ENCODE results near the gene SEMA5B.

Gene SEMA5B

GRCh38 chr3:122945230-122945629, 82.3 kb downstream of the SEMA5B start:
- no peaks in the 10 kb centered on the region for H3K9me3 Mint-ChIP-seq

GRCh38 chr3:122944671-122945161, 82.8 kb downstream of the SEMA5B start:
- no peaks in the 10 kb centered on the region for H3K9me3 Mint-ChIP-seq
- H3K27ac Mint-ChIP-seq: no peak overlapping the region
- no peaks in the 10 kb centered on the region for H3K27me3 Mint-ChIP-seq
- no peak for ATAC-seq
- H3K36me3 Mint-ChIP-seq: no peaks in the 10 kb centered on the region
- no peak overlapping the region for H3K4me3 Mint-ChIP-seq
- H3K4me1 Mint-ChIP-seq: peaks cover 11% of the 10 kb centered on the region

More at GRCh38 chr3:122945230-122945629, 82.3 kb downstream of the SEMA5B start:
- Mint-ChIP-seq H3K36me3 (no peaks in the 10 kb centered on the region), H3K27ac (no peak overlapping the region), H3K4me3 (no peak overlapping the region), H3K27me3 (no peaks in the 10 kb centered on the region), H3K4me1 (peaks cover 11% of the 10 kb centered on the region)
- no peak for ATAC-seq

DNA sequence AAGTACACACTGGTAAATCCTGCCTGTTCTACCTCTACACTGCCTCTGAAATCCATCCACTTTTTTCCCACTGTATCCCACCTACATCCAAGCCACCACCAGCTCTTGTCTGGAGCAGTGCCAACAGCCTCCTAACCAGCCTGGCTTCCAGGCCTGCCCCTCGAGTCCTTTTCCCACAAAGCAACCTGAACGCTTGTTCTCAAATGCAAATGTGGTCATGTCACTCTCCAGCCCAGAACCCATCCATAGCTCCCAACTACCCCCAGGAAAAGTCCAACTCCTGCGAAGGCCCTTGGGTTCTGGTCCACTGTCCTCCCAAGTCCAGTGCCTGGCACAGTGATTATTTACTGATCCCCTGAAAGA, 83.8 kb downstream of the SEMA5B start:
- H3K27ac Mint-ChIP-seq: no peak overlapping the region
- no peak overlapping the region for H3K4me3 Mint-ChIP-seq
- no peaks in the 10 kb centered on the region for H3K27me3 Mint-ChIP-seq
- H3K36me3 Mint-ChIP-seq: no peaks in the 10 kb centered on the region
- peaks cover 11% of the 10 kb centered on the region for H3K4me1 Mint-ChIP-seq
- no peak for ATAC-seq
- no peaks in the 10 kb centered on the region for H3K9me3 Mint-ChIP-seq

DNA sequence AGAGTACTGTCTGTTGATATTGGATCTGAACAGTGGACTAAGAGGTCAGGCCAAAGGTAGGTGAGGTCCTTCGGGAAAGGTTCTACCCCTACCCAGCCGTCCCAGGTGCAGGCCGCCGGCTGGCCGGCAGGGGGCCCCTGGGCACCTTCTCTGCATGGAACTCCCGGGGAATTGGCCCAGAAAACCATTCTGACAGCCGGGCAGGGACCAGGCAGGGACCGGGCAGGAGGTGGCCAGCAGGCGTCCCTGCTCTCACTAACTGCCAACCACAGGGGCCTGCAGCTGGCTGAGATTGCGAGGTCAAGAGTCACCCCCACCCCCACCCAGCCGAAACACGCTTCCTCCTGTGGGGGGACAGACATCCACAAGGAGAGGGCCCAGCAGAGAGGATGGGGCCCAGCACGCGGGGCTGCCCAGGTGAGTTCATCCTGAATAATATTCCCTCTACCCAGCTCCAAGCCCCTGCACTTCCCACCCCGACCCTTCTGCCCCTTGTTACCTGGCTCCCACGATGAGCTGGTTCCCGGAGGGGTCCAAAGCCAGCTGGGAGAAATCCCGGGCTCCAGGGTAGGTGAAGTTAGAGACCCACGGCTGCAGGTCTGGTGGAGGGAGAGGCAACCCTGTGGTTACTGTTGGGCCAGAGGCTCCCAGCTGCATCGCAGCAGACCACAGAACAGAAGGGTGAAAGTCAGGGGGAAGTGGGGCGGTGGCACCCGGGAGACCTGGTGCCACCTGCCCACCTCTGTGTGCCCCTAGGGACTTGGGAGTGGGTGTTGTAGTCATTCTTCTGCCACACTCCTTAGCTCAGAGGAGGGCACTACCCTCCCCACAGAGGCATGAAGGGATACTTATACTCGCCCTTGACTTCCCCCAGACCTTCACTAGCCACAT, 84.4 kb downstream of the SEMA5B start:
- Mint-ChIP-seq H3K36me3 (no peaks in the 10 kb centered on the region), H3K27me3 (no peaks in the 10 kb centered on the region), H3K27ac (no peak overlapping the region), H3K4me1 (peaks cover 11% of the 10 kb centered on the region), H3K4me3 (no peak overlapping the region), H3K9me3 (no peaks in the 10 kb centered on the region)
- peak; percentile 57 for ATAC-seq

- Mint-ChIP-seq H3K27ac (no peak overlapping the region), H3K36me3 (no peaks in the 10 kb centered on the region), H3K9me3 (no peaks in the 10 kb centered on the region), H3K27me3 (no peaks in the 10 kb centered on the region), H3K4me3 (no peak overlapping the region), H3K4me1 (peaks cover 11% of the 10 kb centered on the region)
- no peak for ATAC-seq
Measured at GRCh38 chr3:122942239-122942638, 85.3 kb downstream of the SEMA5B start.

- no peak for ATAC-seq
- Mint-ChIP-seq H3K36me3 (no peaks in the 10 kb centered on the region), H3K27ac (no peak overlapping the region), H3K4me1 (peaks cover 11% of the 10 kb centered on the region), H3K9me3 (no peaks in the 10 kb centered on the region), H3K27me3 (no peaks in the 10 kb centered on the region), H3K4me3 (no peak overlapping the region)
Measured at GRCh38 chr3:122941228-122942206, 86.0 kb downstream of the SEMA5B start.

DNA sequence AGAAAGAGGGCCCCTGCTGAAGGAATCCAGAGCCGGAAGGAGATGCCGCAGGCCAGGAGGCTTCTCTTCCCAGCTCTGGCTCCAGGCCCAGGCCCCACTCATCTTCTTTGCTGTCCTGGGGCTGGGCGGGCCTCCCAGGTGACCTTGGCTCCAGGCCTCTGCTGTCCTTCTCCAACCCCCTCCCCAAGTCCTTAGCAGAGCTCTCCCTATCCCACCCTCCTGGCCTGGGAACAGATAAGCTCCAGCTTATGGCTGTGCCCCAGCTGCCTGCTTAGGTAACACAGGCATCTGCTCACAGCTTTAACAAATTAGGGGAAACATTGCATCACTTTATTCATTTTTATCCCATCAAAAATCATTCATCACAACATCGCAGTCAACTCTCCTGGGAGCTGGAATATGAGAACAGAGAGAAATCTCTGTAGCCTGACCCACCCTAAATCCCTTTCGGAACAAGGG, 86.9 kb downstream of the SEMA5B start:
- no peak for ATAC-seq
- Mint-ChIP-seq H3K4me3 (no peak overlapping the region), H3K27me3 (peaks cover 7% of the 10 kb centered on the region), H3K4me1 (peaks cover 11% of the 10 kb centered on the region), H3K27ac (no peak overlapping the region), H3K9me3 (no peaks in the 10 kb centered on the region), H3K36me3 (no peaks in the 10 kb centered on the region)

DNA sequence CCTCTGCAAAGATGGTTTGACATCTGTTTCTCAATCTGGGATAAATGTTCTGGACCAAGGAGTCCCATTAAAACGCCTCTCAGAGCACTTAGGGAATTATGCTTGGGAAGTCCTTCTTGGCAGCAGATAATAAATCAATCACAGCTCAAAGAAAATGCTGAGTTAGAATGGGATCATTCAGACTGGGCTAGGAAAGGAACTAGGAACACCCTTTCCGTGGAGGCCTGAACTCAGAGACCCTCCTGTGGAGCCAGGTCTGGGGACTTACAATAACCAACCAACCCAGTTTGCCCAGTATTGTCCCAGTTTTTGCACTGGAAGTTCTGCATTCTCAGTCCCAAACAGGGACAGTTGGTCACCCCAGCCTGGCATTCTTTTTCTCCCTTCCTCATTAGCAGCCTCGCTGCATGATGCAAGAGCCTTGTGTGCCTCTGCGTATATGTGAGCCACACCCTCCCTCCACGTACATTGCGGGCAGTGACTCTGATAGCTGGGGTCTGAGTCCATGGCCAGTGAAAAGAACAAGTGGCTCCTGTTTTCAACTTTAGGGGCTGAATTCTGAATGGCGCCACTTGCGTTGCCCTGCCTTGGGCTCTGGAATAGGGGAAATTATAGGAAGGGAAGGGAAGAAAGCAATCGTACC, 88.7 kb downstream of the SEMA5B start:
- peaks cover 9% of the 10 kb centered on the region for H3K27me3 Mint-ChIP-seq
- H3K4me3 Mint-ChIP-seq: no peak overlapping the region
- no peak for ATAC-seq
- no peak overlapping the region for H3K27ac Mint-ChIP-seq
- H3K36me3 Mint-ChIP-seq: no peaks in the 10 kb centered on the region
- H3K9me3 Mint-ChIP-seq: no peaks in the 10 kb centered on the region
- peaks cover 5% of the 10 kb centered on the region for H3K4me1 Mint-ChIP-seq

DNA sequence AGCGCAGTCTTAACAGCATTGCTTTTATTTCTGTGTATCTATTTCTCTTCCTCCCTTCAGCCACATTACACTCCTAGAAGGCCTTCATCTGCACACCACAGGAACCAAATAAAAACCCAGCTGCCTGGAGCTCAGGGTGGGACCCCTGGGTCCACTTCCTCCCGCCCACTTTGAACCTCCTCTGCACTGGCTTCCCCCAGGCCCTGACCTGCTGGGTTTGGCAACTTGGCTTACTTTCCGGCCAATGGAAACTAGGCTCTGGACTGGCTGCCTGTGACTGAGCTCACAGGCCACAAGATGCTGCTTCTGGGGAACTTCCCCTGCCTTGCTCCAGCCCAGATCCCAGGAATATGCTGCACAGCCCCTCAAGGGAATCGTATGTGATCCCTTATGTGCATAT, 89.8 kb downstream of the SEMA5B start:
- no peak for ATAC-seq
- no peaks in the 10 kb centered on the region for H3K36me3 Mint-ChIP-seq
- peaks cover 16% of the 10 kb centered on the region for H3K27me3 Mint-ChIP-seq
- no peaks in the 10 kb centered on the region for H3K9me3 Mint-ChIP-seq
- H3K4me1 Mint-ChIP-seq: no peaks in the 10 kb centered on the region
- H3K27ac Mint-ChIP-seq: no peak overlapping the region
- H3K4me3 Mint-ChIP-seq: no peak overlapping the region

DNA sequence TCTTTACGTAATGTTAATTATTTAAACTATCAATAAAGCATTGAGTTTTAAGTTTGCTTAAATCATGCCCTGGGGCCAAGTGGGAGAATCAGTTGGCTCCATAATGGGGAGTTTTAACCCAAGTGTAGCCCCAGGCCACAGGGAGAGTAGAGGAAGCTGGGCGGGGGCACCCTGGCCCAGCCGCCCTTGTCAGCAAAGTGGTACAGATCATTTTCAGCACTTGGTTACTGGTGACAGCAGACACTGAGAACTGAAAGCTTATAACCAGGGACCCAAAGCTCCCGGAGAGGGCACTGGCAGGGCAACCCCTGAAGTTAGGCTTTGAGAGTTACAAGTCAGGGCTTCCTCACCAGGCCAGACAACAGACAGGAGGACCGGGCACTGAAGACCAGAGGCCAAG, 90.6 kb downstream of the SEMA5B start:
- Mint-ChIP-seq H3K36me3 (no peaks in the 10 kb centered on the region), H3K27ac (no peak overlapping the region), H3K4me1 (no peaks in the 10 kb centered on the region), H3K27me3 (peaks cover 16% of the 10 kb centered on the region), H3K4me3 (no peak overlapping the region), H3K9me3 (no peaks in the 10 kb centered on the region)
- ATAC-seq: no peak

DNA sequence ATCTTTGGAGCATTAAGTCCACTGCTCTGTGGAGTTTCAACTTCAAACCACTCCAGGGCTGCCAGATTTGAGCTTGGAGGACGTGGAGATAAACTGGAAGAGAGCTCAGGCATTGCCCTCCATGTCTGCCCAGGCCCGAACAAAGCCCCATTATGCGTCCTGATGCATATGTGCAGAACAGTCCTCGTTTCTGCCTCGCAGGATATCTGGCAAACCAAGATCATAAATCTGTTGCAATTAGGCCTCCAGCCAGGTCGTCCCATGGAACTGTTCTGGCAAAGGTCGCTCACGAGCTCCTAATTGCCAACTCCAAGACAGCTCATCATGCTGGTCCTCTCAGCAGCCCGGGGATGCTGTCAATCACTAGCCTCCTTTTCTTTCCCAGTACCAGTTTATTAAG, 91.2 kb downstream of the SEMA5B start:
- Mint-ChIP-seq H3K4me3 (no peak overlapping the region), H3K4me1 (no peaks in the 10 kb centered on the region), H3K27ac (no peak overlapping the region), H3K36me3 (no peaks in the 10 kb centered on the region), H3K9me3 (no peaks in the 10 kb centered on the region), H3K27me3 (peaks cover 16% of the 10 kb centered on the region)
- ATAC-seq: no peak

DNA sequence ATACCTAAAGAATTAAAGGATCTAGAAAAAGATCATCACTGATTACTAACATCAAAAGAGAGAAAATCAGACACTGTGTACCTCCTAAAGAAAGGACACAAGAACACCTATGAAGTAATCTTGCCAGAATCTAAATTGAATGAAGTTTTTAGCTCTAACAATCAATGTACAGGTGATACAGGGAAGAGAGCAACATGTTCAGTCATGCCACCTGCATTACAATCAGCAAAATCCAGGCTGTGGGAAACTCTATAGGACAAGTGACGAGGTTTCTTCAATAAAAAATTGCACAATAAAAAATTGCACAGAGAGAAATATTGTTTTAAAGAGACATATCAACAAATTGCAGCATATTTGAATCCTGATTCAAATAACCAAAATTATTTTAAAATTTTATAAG, 93.3 kb downstream of the SEMA5B start:
- peaks cover 16% of the 10 kb centered on the region for H3K27me3 Mint-ChIP-seq
- no peak overlapping the region for H3K4me3 Mint-ChIP-seq
- H3K4me1 Mint-ChIP-seq: no peaks in the 10 kb centered on the region
- no peaks in the 10 kb centered on the region for H3K36me3 Mint-ChIP-seq
- H3K9me3 Mint-ChIP-seq: no peaks in the 10 kb centered on the region
- no peak for ATAC-seq
- H3K27ac Mint-ChIP-seq: no peak overlapping the region

- peaks cover 21% of the 10 kb centered on the region for H3K27me3 Mint-ChIP-seq
- ATAC-seq: no peak
- no peak overlapping the region for H3K4me3 Mint-ChIP-seq
- no peak overlapping the region for H3K27ac Mint-ChIP-seq
- H3K4me1 Mint-ChIP-seq: no peaks in the 10 kb centered on the region
- no peaks in the 10 kb centered on the region for H3K36me3 Mint-ChIP-seq
- no peaks in the 10 kb centered on the region for H3K9me3 Mint-ChIP-seq
Measured at GRCh38 chr3:122932251-122932967, 95.2 kb downstream of the SEMA5B start.

DNA sequence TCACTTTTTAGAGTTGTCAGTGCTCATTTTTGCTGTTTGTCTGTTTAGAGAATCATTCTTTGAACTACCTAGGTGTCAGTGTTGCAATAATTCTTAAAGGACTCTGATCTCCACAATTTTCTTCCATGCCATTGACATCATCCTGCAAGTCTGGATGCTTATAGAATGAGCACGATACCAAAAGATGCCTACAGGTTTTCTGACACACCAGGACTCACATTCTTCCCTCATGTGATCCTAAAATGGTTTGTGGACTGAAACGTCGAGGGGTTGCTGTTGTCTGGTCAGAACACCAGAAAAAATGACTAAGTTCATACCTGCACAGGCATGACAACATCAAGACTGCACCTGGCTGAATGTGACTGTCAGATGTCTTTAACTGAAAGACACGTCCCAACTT, 95.9 kb downstream of the SEMA5B start:
- no peaks in the 10 kb centered on the region for H3K4me1 Mint-ChIP-seq
- H3K27ac Mint-ChIP-seq: no peak overlapping the region
- no peaks in the 10 kb centered on the region for H3K9me3 Mint-ChIP-seq
- no peak for ATAC-seq
- H3K27me3 Mint-ChIP-seq: peaks cover 25% of the 10 kb centered on the region
- no peaks in the 10 kb centered on the region for H3K36me3 Mint-ChIP-seq
- H3K4me3 Mint-ChIP-seq: no peak overlapping the region
